Loucy (cell line): Measurements from ENCODE around the gene ZNF576.

Experiments
- EZH2phosphoT487 ChIP-seq: fragments of 200-600 bp; IDR thresholded peaks from 2 replicates; pipeline ENCODE4 v1.6.1; 2018; ENCODE audit warnings: antibody characterized with exemption, mild to moderate bottlenecking, moderate library complexity, borderline replicate concordance
- TF ChIP-seq, protein P1 (sequence below): fragments of 200-600 bp; sonication (generic); conservative IDR thresholded peaks from 2 replicates; pipeline ENCODE4 v1.5.1; 2014; ENCODE audit warnings: mild to moderate bottlenecking, antibody characterized with exemption, low read length

GRCh38 chr19:43636121-43636683 is 39.8 kb downstream of the ZNF576 start:
- TF ChIP-seq, protein P1, sequence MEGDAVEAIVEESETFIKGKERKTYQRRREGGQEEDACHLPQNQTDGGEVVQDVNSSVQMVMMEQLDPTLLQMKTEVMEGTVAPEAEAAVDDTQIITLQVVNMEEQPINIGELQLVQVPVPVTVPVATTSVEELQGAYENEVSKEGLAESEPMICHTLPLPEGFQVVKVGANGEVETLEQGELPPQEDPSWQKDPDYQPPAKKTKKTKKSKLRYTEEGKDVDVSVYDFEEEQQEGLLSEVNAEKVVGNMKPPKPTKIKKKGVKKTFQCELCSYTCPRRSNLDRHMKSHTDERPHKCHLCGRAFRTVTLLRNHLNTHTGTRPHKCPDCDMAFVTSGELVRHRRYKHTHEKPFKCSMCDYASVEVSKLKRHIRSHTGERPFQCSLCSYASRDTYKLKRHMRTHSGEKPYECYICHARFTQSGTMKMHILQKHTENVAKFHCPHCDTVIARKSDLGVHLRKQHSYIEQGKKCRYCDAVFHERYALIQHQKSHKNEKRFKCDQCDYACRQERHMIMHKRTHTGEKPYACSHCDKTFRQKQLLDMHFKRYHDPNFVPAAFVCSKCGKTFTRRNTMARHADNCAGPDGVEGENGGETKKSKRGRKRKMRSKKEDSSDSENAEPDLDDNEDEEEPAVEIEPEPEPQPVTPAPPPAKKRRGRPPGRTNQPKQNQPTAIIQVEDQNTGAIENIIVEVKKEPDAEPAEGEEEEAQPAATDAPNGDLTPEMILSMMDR = no peak
- no peak for TF ChIP-seq EZH2phosphoT487
